Epithelial cell of esophagus (primary cell): ENCODE measurements around the gene TAGLN3.

Source experiments
- DNase-seq: peaks from one replicate; pipeline ENCODE4 v3.0.0; 2010; ENCODE audit warnings: low read depth
- H3K4me3 ChIP-seq: 2 replicates; pipeline ENCODE4 v1.5.1; 2011; ENCODE audit warnings: mild to moderate bottlenecking, low read length, control low read depth
- TF ChIP-seq, protein P1 (sequence below): IDR thresholded peaks from 2 replicates; pipeline ENCODE4 v1.5.1; 2011; ENCODE audit warnings: low read depth, mild to moderate bottlenecking, low read length, control low read depth, inconsistent platforms; ENCODE audit not compliant: insufficient read depth; ENCODE audit errors: missing control alignments

Gene TAGLN3

DNA sequence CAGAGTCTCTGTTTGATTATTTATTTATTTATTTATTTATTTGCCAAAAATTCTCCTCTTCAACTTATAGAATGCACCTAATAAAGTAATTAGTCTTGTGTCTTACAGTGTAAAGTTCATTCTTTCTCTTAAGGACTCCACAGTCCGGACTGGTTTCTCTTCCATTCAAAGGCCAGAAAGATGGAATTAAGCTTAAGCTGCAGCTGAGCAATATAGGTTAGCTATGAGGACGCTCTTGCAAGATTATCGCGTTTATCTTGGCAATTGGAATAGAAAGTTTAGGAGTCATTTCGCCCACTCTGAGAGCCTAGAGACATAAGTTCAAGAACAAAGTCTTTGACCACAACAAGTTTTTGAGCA, 15.0 kb downstream of the TAGLN3 start:
- TF ChIP-seq, protein P1, sequence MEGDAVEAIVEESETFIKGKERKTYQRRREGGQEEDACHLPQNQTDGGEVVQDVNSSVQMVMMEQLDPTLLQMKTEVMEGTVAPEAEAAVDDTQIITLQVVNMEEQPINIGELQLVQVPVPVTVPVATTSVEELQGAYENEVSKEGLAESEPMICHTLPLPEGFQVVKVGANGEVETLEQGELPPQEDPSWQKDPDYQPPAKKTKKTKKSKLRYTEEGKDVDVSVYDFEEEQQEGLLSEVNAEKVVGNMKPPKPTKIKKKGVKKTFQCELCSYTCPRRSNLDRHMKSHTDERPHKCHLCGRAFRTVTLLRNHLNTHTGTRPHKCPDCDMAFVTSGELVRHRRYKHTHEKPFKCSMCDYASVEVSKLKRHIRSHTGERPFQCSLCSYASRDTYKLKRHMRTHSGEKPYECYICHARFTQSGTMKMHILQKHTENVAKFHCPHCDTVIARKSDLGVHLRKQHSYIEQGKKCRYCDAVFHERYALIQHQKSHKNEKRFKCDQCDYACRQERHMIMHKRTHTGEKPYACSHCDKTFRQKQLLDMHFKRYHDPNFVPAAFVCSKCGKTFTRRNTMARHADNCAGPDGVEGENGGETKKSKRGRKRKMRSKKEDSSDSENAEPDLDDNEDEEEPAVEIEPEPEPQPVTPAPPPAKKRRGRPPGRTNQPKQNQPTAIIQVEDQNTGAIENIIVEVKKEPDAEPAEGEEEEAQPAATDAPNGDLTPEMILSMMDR: no peak
- no peak overlapping the region for H3K4me3 ChIP-seq
- DNase-seq: no peak

DNA sequence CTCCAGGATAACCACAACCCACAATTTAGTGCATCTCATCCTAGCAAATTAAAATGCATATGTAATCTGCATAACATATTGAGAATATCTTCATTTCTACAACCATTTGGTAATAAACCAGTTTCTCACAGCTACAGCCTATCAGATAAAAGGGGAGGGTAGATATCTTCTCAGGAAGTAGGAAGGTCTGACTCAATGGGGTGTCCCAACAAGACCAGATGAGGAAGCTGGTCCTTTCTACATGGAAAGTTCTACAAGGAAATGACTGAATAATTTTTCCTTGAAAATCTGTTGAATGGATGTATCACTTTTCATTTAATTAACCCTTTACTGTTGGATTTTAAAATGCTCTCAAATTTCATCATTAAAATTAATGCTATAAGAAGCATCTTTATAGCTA, 18.4 kb downstream of the TAGLN3 start:
- H3K4me3 ChIP-seq: no peak overlapping the region
- peak; percentile 51 for DNase-seq
- TF ChIP-seq, protein P1: no peak

DNA sequence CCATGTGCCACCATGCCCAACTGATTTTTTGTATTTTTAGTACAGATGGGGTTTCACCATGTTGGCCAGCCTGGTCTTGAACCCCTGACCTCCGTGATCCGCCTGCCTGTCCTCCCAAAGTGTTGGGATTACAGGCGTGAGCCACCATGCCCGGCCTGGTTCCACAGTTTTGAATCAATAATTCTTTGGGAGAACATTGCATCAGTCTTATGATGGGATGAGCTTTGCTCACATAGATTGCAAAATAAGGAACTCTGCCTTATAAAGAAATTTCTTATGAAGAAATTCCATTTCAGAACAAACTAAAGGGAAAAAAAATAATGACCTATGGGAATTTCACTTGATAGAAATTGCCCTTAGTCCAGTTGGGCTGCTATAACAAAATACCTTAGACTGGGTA, 20.0 kb downstream of the TAGLN3 start:
- no peak for DNase-seq
- no peak overlapping the region for H3K4me3 ChIP-seq
- TF ChIP-seq, protein P1: no peak

DNA sequence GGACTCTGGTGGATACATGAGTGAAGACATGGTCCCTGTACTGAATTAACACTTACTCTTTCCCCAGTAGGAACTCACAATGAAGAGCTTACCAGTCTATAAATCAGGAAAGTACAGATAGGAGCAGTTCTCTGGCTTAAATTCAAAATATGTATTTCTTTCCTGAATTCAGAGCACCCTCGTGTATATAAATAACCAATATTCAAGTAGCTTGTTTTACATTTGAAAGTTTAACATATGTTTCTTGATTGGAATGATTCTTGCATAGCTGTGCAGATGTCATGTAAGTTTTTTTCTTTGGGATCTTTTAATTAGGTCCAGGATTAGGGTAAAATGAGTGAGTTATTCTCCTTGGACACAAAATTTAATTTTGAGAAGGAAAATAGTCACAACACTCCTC, 21.0 kb downstream of the TAGLN3 start:
- no peak overlapping the region for H3K4me3 ChIP-seq
- DNase-seq: no peak
- TF ChIP-seq, protein P1: no peak

DNA sequence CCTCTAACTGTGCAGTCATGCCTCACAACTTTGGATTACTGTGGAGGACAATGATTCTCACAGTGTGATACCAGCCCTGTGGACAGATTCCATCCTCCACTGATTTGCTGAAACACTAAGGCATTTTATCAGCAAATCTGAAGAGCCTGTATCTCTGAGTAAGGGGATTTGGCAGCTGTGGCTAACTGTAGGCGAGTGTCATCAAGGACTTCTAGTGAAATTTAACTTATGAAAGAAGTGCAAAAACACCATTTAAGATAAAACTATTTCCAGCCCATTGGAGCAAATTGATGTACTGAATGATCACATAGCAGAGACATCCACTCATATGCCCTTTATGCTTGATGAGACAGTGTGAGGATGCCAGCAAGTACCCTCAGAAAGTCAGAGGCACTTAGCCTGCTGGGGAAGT, 22.0 kb downstream of the TAGLN3 start:
- TF ChIP-seq, protein P1: no peak
- H3K4me3 ChIP-seq: no peak overlapping the region
- DNase-seq: no peak

DNA sequence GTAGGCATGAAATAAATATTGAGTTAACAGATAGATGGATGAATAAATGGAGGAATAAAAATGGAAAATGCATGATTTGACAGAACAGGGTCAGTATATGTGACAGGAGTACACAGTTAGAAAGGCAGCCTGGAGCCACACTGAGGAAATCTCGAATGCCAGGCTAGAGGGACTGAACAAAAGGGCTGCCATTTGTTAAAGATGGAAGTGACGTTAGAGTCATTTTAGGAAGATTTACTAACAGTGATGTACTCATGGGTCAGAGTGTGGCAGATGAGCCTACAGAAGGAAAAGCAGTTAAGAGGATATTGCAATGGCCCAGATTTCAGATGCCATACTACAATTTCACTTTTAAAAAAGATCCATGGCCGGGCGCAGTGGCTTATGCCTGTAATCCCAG, 28.4 kb downstream of the TAGLN3 start:
- DNase-seq: no peak
- TF ChIP-seq, protein P1: no peak
- no peak overlapping the region for H3K4me3 ChIP-seq

DNA sequence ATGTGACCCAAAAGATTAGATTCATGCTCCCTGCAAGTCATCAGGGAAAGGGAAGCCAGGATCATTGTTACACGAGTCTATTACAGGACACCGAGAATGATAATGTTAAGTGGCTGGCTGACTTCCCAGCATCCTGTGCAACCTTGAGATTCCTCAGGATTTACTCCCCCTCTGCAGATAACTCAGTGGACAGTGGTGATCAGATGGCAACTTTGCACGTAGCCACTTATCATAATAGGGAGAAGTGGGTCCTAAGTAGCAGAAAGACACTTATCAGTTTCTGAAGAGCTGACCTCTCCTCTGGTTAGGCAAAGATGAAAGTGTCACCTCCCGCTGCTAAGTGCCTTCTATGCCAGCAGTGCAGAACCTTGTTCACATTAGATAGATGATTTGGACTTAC, 29.1 kb downstream of the TAGLN3 start:
- TF ChIP-seq, protein P1: no peak

More for the DNA sequence above, 29.1 kb downstream of the TAGLN3 start:
- no peak for DNase-seq
- H3K4me3 ChIP-seq: no peak overlapping the region
